IMR-90 (cell line): Measurements from ENCODE around the gene KRTAP10-9. TPM values are rescaled to one million over a fixed set of nuclear protein-coding genes. Genes with fewer than 3 reads are reported as not detected.

ENCODE experiments used
- ATAC-seq: fragments of 200-7000 bp; cut with Tn5 transposase; 2 replicates; pipeline ENCODE4 v1.9.1; 2020; ENCODE audit warnings: low read depth, mild to moderate bottlenecking, moderate library complexity
- BruUV-seq: library from RNA; stranded (reverse); fragments of 400-500 nt; replicated peaks from 2 replicates; lab custom pipeline; 2021; lab: Mats Ljungman, UMichigan
- CTCF ChIA-PET: fragments of 300-600 bp; formaldehyde crosslinking; extraction: SDS; loops from one replicate; lab custom pipeline; 2021; ENCODE audit warnings: antibody characterized with exemption; lab: Yijun Ruan, JAX
- POLR2A ChIA-PET: fragments of 300-600 bp; sonication (Branson Sonifier 250); formaldehyde crosslinking; loops from one replicate; lab custom pipeline; 2022; ENCODE audit warnings: antibody characterized with exemption; ENCODE audit not compliant: unreplicated experiment; lab: Charles Lee
- DNase-seq: peaks from one replicate; pipeline ENCODE4 v3.0.0; 2013
- H2AFZ ChIP-seq: replicated peaks from 2 replicates; pipeline ENCODE3; 2013; ENCODE audit warnings: low read length, mild to moderate bottlenecking; ENCODE audit not compliant: poor library complexity
- H2AK5ac ChIP-seq: 2 replicates; pipeline ENCODE4 v1.6.1; 2013; ENCODE audit warnings: low read depth, low read length, inconsistent platforms
- H2AK9ac ChIP-seq: replicated peaks from 2 replicates; pipeline ENCODE3; 2013; ENCODE audit warnings: mild to moderate bottlenecking, low read depth, low read length, moderate library complexity; ENCODE audit not compliant: poor library complexity
- H2BK120ac ChIP-seq: 2 replicates; pipeline ENCODE4 v1.6.1; 2013; ENCODE audit warnings: low read depth, low read length, inconsistent platforms
- H2BK15ac ChIP-seq: 3 replicates; pipeline ENCODE4 v1.6.1; 2013; ENCODE audit warnings: low read depth, low read length, inconsistent platforms
- H2BK20ac ChIP-seq: 2 replicates; pipeline ENCODE4 v1.6.1; 2013; ENCODE audit warnings: low read depth, mild to moderate bottlenecking, inconsistent platforms, low read length, moderate library complexity
- H2BK5ac ChIP-seq: 2 replicates; pipeline ENCODE4 v1.6.1; 2013; ENCODE audit warnings: mild to moderate bottlenecking, low read depth, low read length, inconsistent platforms; ENCODE audit not compliant: poor library complexity, severe bottlenecking
- H3K14ac ChIP-seq: replicated peaks from 2 replicates; pipeline ENCODE4 v1.6.1; 2013; ENCODE audit warnings: low read depth, low read length, inconsistent platforms
- H3K18ac ChIP-seq: 2 replicates; pipeline ENCODE4 v1.6.1; 2013; ENCODE audit warnings: low read depth, low read length, control low read depth
- H3K23ac ChIP-seq: 2 replicates; pipeline ENCODE4 v1.6.1; 2013; ENCODE audit warnings: low read depth, low read length, inconsistent platforms
- H3K27ac ChIP-seq: 2 replicates; pipeline ENCODE4 v1.5.1; 2013; ENCODE audit warnings: mild to moderate bottlenecking, control low read depth, low read length; ENCODE audit not compliant: insufficient read depth
- H3K27me3 ChIP-seq: 2 replicates; pipeline ENCODE4 v1.6.1; 2013; ENCODE audit warnings: low read length; ENCODE audit not compliant: control insufficient read depth, insufficient read depth
- H3K36me3 ChIP-seq: 2 replicates; pipeline ENCODE4 v1.6.1; 2013; ENCODE audit warnings: low read length, mixed read lengths; ENCODE audit not compliant: control insufficient read depth, insufficient read depth
- H3K4ac ChIP-seq: 2 replicates; pipeline ENCODE4 v1.6.1; 2013; ENCODE audit warnings: low read depth, low read length, inconsistent platforms
- H3K4me1 ChIP-seq: 2 replicates; pipeline ENCODE4 v1.6.1; 2013; ENCODE audit warnings: low read length, mixed read lengths; ENCODE audit not compliant: control insufficient read depth, insufficient read depth
- H3K4me2 ChIP-seq: 2 replicates; pipeline ENCODE4 v1.6.1; 2013; ENCODE audit warnings: low read depth, mild to moderate bottlenecking, control low read depth, low read length, moderate library complexity
- H3K4me3 ChIP-seq: 2 replicates; pipeline ENCODE4 v1.5.1; 2013; ENCODE audit warnings: low read depth, mild to moderate bottlenecking, control low read depth, low read length, moderate library complexity; ENCODE audit not compliant: insufficient read depth
- H3K56ac ChIP-seq: 2 replicates; pipeline ENCODE4 v1.6.1; 2013; ENCODE audit warnings: low read length, inconsistent platforms; ENCODE audit not compliant: insufficient read depth; ENCODE audit errors: extremely low read depth
- H3K79me1 ChIP-seq, 2 experiments: 2 replicates each; pipeline ENCODE4 v1.6.1; 2013; ENCODE audit warnings: low read length in 2 of 2, inconsistent platforms in 1 of 2, low read depth in 1 of 2
- H3K9ac ChIP-seq: 2 replicates; pipeline ENCODE4 v1.6.1; 2013; ENCODE audit warnings: low read depth, low read length, control low read depth
- H3K9me1 ChIP-seq: 2 replicates; pipeline ENCODE4 v1.6.1; 2013; ENCODE audit warnings: low read length, inconsistent platforms; ENCODE audit not compliant: insufficient read depth
- H3K9me3 ChIP-seq: 2 replicates; pipeline ENCODE4 v1.6.1; 2013; ENCODE audit warnings: low read length; ENCODE audit not compliant: control insufficient read depth, insufficient read depth
- H4K20me1 ChIP-seq: 2 replicates; pipeline ENCODE4 v1.6.1; 2013; ENCODE audit warnings: low read length, inconsistent platforms; ENCODE audit not compliant: insufficient read depth
- H4K5ac ChIP-seq: 2 replicates; pipeline ENCODE4 v1.6.1; 2013; ENCODE audit warnings: mild to moderate bottlenecking, low read depth, low read length, control low read depth
- H4K8ac ChIP-seq, 2 experiments: 2 replicates each; pipeline ENCODE4 v1.6.1; 2013; ENCODE audit warnings: low read depth in 2 of 2, low read length in 2 of 2, control low read depth in 1 of 2, inconsistent platforms in 1 of 2
- H4K91ac ChIP-seq: 2 replicates; pipeline ENCODE4 v1.6.1; 2013; ENCODE audit warnings: low read depth, low read length, inconsistent platforms; ENCODE audit not compliant: insufficient read depth
- BHLHE40 ChIP-seq: fragments of 150-350 bp; IDR thresholded peaks from 2 replicates; pipeline ENCODE4 v1.6.1; 2016; ENCODE audit warnings: mild to moderate bottlenecking, low read depth, low read length
- CEBPB ChIP-seq: IDR thresholded peaks from 2 replicates; pipeline ENCODE4 v1.6.1; 2012; ENCODE audit warnings: low read depth, low read length, improper control_type of control experiment
- CHD1 ChIP-seq: IDR thresholded peaks from 2 replicates; pipeline ENCODE4 v1.6.1; 2012; ENCODE audit warnings: low read depth, low read length, improper control_type of control experiment
- FOS ChIP-seq: fragments of 150-350 bp; IDR thresholded peaks from 2 replicates; pipeline ENCODE4 v1.6.1; 2016; ENCODE audit warnings: low read depth, low read length
- MAFK ChIP-seq: IDR thresholded peaks from 2 replicates; pipeline ENCODE4 v1.6.1; 2012; ENCODE audit warnings: low read depth, low read length, improper control_type of control experiment
- MAZ ChIP-seq: IDR thresholded peaks from 2 replicates; pipeline ENCODE4 v1.6.1; 2012; ENCODE audit warnings: low read depth, mild to moderate bottlenecking, low read length, improper control_type of control experiment, moderate library complexity, borderline replicate concordance
- MXI1 ChIP-seq: IDR thresholded peaks from 2 replicates; pipeline ENCODE4 v1.6.1; 2012; ENCODE audit warnings: low read depth, mild to moderate bottlenecking, low read length, moderate library complexity, borderline replicate concordance
- NFE2L2 ChIP-seq: fragments of 150-350 bp; IDR thresholded peaks from 2 replicates; pipeline ENCODE4 v1.6.1; 2016; ENCODE audit warnings: low read depth, mild to moderate bottlenecking, low read length
- POLR2A ChIP-seq: IDR thresholded peaks from 2 replicates; pipeline ENCODE4 v1.6.1; 2012; ENCODE audit warnings: mild to moderate bottlenecking, low read depth, low read length
- RAD21 ChIP-seq: IDR thresholded peaks from 2 replicates; pipeline ENCODE4 v1.6.1; 2012; ENCODE audit warnings: low read length, improper control_type of control experiment
- RCOR1 ChIP-seq: IDR thresholded peaks from 2 replicates; pipeline ENCODE4 v1.6.1; 2012; ENCODE audit warnings: mild to moderate bottlenecking, low read length, improper control_type of control experiment; ENCODE audit not compliant: insufficient replicate concordance
- RFX5 ChIP-seq: IDR thresholded peaks from 2 replicates; pipeline ENCODE4 v1.8.0; 2012; ENCODE audit warnings: low read depth, mild to moderate bottlenecking, low read length, moderate library complexity
- SMC3 ChIP-seq: fragments of 150-350 bp; IDR thresholded peaks from 2 replicates; pipeline ENCODE4 v1.6.1; 2016; ENCODE audit warnings: low read depth, mild to moderate bottlenecking, antibody characterized with exemption, low read length, moderate library complexity
- WGBS, 2 experiments: methylation state at CpG; one replicate each; pipeline versions ENCODE4 v1.1.5 to v1.1.7; 2013; ENCODE audit warnings: missing lambda C conversion rate in 2 of 2; ENCODE audit not compliant: insufficient read length in 1 of 2; ENCODE audit errors: extremely low coverage in 2 of 2; 5-methylcytosine and 5-hydroxymethylcytosine counted together
- dilution Hi-C: fragments of 300-500 bp; cut with HindIII; formaldehyde crosslinking; loops from one replicate; pipeline ENCODE4 v1.14.3; 2018; ENCODE audit warnings: low sequenced_read_pairs; ENCODE audit not compliant: unreplicated experiment
- in situ Hi-C: fragments of 300-500 bp; cut with MboI; formaldehyde crosslinking; loops from 3 replicates; pipeline ENCODE4 v1.14.3; 2019; ENCODE audit warnings: low sequenced_read_pairs, inconsistent platforms, mixed read lengths
- intact Hi-C: fragments of 100-400 bp; cut with micrococcal nuclease; formaldehyde crosslinking; loops from 2 replicates; pipeline ENCODE4 v1.10.0; 2022
- polyA plus RNA-seq, 3 experiments: library from polyadenylated mRNA; depleted of rRNA; stranded (reverse); fragments of >200 nt; gene quantifications; 2 replicates each; pipeline ENCODE4 v1.2.3, GENCODE V29; 2012; ENCODE audit warnings: low replicate concordance in 1 of 3
- total RNA-seq: library from RNA; depleted of rRNA; stranded (reverse); fragments of >200 nt; gene quantifications from 2 replicates; pipeline ENCODE4 v1.2.3, GENCODE V29; 2012
- TF ChIP-seq, protein P1 (sequence below): fragments of 150-350 bp; IDR thresholded peaks from 2 replicates; pipeline ENCODE4 v1.6.1; 2016; ENCODE audit warnings: low read depth, mild to moderate bottlenecking, low read length, moderate library complexity, borderline replicate concordance
- TF ChIP-seq, protein P2 (sequence below): conservative IDR thresholded peaks from 2 replicates; pipeline ENCODE4 v1.5.1; 2012; ENCODE audit warnings: mild to moderate bottlenecking, low read depth, low read length, improper control_type of control experiment
- TF ChIP-seq, protein P3 (sequence below): fragments of 150-350 bp; IDR thresholded peaks from 2 replicates; pipeline ENCODE4 v1.6.1; 2017; ENCODE audit warnings: mild to moderate bottlenecking, antibody characterized with exemption, low read length, low read depth

The KRTAP10-9 gene
- total and polyA plus RNA-seq, 2 of the 4 experiments (the other 2 are of a cell fraction), result not detected

DNA sequence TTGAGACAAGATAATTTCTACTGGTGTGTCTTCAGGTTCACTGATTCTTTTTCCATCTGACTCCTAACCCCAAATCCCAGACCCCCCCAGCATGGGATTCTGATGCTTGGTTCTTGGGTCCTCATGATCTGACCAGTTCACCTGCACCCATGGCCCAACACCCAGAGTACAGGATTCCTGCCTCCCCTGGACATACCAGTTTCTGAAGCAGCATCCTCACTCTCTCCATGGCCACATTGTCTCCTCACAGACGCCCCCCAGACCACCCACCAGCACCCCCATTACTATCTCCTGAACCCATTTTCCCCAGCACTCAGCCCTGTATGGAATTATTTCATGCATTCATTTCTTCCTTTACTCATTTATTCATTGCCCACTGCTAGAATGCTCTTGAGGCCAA, 30.0 kb downstream of the KRTAP10-9 start:
- Histone ChIP-seq H3K4me3 (no peak overlapping the region), H3K23ac (no peak overlapping the region), H2BK5ac (no peak overlapping the region), H4K5ac (no peak overlapping the region), H3K9me3 (peaks cover 3% of the 10 kb centered on the region), H3K4me1 (no peaks in the 10 kb centered on the region), H3K18ac (no peak overlapping the region), H3K27ac (no peak overlapping the region), H2BK15ac (no peak overlapping the region), H3K27me3 (peaks cover 2% of the 10 kb centered on the region; the same call in 1 of the 2 replicates), H3K36me3 (no peaks in the 10 kb centered on the region), H4K91ac (no peak overlapping the region), H3K14ac (no peak overlapping the region), H3K4ac (no peak overlapping the region), H3K9ac (no peak overlapping the region), H2BK120ac (no peak overlapping the region), H2AK5ac (no peak overlapping the region), H2BK20ac (no peak overlapping the region), H3K4me2 (no peak overlapping the region), H3K56ac (no peak overlapping the region), H2AK9ac (no peak overlapping the region), H3K79me1 (no peaks in the 10 kb centered on the region), H4K20me1 (no peaks in the 10 kb centered on the region), H2AFZ (no peak overlapping the region), H3K9me1 (no peaks in the 10 kb centered on the region), H4K8ac (no peak overlapping the region)
- no CpG with 5 or more reads among the region's 1 CpG for WGBS, 2 experiments
- dilution Hi-C loops (no loop called here), intact Hi-C loops (loop anchor here (10.0 kb wide), 1 partner anchor 58 kb away; the partner anchor contains the start of gene TSPEAR), in situ Hi-C loops (no loop called here)
- TF ChIP-seq CHD1 (no peak), CEBPB (no peak), FOS (no peak), MAZ (no peak), NFE2L2 (no peak), RCOR1 (no peak), BHLHE40 (no peak), POLR2A (no peak), MXI1 (no peak), RAD21 (no peak), SMC3 (no peak), RFX5 (no peak), MAFK (no peak)
- TF ChIP-seq, protein P1, sequence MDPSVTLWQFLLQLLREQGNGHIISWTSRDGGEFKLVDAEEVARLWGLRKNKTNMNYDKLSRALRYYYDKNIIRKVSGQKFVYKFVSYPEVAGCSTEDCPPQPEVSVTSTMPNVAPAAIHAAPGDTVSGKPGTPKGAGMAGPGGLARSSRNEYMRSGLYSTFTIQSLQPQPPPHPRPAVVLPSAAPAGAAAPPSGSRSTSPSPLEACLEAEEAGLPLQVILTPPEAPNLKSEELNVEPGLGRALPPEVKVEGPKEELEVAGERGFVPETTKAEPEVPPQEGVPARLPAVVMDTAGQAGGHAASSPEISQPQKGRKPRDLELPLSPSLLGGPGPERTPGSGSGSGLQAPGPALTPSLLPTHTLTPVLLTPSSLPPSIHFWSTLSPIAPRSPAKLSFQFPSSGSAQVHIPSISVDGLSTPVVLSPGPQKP, result no peak
- TF ChIP-seq, protein P2, sequence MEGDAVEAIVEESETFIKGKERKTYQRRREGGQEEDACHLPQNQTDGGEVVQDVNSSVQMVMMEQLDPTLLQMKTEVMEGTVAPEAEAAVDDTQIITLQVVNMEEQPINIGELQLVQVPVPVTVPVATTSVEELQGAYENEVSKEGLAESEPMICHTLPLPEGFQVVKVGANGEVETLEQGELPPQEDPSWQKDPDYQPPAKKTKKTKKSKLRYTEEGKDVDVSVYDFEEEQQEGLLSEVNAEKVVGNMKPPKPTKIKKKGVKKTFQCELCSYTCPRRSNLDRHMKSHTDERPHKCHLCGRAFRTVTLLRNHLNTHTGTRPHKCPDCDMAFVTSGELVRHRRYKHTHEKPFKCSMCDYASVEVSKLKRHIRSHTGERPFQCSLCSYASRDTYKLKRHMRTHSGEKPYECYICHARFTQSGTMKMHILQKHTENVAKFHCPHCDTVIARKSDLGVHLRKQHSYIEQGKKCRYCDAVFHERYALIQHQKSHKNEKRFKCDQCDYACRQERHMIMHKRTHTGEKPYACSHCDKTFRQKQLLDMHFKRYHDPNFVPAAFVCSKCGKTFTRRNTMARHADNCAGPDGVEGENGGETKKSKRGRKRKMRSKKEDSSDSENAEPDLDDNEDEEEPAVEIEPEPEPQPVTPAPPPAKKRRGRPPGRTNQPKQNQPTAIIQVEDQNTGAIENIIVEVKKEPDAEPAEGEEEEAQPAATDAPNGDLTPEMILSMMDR, result no peak
- TF ChIP-seq, protein P3, sequence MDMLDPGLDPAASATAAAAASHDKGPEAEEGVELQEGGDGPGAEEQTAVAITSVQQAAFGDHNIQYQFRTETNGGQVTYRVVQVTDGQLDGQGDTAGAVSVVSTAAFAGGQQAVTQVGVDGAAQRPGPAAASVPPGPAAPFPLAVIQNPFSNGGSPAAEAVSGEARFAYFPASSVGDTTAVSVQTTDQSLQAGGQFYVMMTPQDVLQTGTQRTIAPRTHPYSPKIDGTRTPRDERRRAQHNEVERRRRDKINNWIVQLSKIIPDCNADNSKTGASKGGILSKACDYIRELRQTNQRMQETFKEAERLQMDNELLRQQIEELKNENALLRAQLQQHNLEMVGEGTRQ, result no peak
- CTCF ChIA-PET, result no interaction called here
- ATAC-seq (no peak), DNase-seq (no peak)
- BruUV-seq, result no TSS peak
- POLR2A ChIA-PET, result no interaction called here
